CD4-positive, alpha-beta T cell treated with Interleukin-1 beta for 1 hour (primary cell): ENCODE data around the gene TPP1.

Experiments used
- DNase-seq, 2 donors: peaks; one replicate each; pipeline ENCODE4 v3.0.0-alpha.2; 2020 to 2022

Gene TPP1

DNA sequence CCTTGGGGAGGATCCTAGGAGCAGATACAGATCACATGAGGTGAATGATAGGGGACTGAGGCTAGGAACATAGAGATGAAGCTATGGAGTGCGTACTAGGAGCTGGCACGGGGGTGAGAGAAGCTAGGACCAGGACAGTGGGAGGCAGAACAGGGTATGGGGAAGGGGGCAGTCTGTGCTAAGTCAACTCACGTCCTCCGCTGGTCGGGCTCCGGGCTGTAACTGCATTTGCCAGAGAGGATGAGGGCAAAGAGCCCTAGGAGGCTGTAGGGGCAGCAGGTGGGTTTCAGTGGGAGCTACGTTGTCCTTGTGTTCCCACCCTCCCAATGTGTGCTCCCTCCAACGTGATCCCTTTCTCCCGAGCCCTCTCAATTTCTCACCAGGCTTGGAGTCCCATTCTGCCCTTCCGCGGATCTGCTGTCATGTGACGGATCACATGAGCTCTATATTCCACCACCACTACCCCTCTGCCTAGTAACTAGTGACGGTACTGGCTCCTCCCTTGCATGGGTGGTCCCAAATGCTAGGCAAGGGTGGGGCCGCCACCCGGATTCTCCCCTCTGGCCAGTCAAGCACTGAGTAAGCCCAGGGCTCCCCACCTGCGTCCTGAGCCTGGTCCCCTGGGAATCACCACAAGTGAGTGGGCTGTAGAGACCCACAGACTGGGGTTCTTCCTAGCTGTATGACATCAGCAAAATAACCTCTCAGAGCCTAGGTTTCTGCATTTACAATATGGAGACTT is at the start of gene TPP1:
TPP1 (minus strand) TSS at position 419 of the 742 bp plus-strand sequence; CDS start at position 397, 22 bp downstream.
- peak; percentile 92 to 93 for DNase-seq

GRCh38 chr11:6667733-6668374 is 48.6 kb upstream of the TPP1 start:
- DNase-seq = peak; percentile 52 to 79

DNA sequence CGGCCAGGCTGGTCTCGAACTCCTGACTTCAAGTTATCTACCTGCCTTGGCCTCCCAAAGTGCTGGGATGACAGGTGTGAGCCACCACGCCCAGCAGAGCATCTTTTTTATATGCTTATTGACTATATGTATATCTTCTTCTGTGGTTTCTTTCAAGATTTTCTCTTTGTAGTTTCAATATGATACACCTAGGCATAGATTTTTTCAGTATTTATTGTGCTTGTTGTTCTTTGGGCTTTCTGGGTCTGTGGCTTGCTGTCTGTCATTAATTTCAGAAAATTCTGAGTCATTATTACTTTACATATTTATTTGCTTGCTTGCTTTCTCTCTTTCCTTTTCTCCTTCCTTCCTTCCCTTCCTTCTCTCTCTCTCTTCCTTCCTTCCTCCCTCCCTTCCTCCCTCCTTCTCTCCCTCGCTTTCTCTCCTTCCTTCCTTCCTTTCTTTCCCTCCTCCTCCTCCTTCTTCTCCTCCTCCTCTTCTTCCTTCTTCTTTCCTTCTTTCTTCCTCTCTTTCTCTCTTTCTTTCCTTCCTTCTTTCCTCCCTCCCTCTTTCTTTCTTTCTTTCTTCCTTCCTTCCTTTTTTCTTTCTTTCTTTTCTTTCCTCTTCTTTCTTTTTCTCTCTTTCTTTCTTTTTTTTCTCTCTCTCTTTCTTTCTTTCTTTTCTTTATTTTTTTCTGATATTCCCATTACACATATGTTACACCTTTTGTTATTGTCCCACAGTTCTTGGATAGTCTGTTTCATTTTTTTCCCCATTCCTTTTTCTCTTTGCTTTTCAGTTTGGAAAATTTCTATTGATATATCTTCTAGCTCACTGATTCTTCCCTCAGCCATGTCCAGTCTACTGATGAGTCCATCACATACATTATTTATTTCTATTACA is 47.3 kb upstream of the TPP1 start:
- DNase-seq = no peak

- DNase-seq = no peak
These were observed 45.3 kb upstream of the TPP1 start for GRCh38 chr11:6664551-6664950.

DNA sequence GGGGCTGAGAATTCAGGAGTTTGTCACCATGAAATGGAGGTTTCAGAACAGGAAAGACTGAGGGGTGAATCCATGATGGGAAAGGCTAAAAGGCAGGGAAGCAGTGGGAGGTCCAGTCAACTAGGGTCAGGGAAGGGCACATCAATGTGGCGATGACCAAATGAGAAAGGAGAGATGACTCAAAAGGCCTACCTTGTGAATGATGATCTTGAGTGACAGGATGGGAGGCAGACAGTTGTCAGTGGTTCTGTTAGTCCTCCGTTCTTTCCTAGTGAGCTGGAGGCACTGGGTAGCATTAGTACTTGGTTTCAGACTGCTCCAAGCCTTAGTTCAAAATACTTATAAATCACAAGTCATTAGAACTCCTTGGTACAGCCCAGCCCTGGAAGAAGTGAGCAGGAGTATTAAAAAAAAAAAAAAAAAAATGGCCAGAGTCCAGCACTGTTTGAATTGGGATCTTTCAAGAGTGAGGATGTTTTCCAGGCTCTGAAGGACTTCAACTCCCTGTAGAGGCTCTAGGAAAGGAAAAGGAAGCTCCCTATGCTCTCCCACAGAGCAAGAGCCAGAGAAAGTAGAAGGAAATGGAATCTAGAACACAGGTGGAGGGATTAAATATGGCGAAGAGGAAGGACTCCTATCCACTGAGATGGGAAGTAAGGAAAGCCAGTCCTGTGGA is 44.7 kb upstream of the TPP1 start:
- no peak for DNase-seq

DNA sequence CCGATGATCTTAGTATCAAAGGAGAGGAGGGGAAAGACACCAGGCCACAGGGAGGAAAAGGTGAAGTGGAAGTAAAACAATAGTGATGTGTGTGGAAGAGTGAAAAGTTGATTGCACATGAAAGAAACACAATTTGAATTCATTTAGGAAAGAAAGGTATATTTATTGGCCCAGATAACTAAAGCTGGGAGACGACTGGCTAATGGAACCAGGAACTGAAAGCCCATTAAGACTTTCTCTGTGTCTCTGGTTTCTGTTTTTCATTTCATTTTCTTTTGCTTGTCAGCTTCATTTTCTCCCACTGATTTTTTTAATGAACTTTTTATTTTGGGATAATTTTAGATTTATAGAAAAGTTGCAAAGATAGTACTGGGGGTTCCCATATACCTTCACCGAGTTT is 41.5 kb upstream of the TPP1 start:
- DNase-seq = no peak

DNA sequence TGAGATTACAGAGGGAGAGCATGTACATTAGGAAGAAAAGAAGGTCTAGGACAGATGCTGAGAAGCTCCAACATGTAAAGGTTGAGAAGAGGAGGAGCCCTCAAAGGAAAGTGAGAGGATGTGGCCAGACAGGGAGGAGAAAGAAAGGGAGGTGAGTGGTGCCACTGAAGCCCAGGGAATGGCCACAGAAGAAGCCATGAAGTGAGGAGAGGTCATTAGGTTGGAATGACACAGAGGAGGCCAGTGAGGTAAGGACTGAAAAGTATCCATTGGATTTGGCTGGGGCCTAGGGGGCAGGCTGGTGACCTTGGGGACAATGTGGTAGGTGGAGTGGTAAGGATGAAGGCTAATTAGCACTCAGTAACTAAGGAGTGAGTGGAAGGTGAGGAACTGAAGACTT is 39.4 kb upstream of the TPP1 start:
- DNase-seq = no peak

DNA sequence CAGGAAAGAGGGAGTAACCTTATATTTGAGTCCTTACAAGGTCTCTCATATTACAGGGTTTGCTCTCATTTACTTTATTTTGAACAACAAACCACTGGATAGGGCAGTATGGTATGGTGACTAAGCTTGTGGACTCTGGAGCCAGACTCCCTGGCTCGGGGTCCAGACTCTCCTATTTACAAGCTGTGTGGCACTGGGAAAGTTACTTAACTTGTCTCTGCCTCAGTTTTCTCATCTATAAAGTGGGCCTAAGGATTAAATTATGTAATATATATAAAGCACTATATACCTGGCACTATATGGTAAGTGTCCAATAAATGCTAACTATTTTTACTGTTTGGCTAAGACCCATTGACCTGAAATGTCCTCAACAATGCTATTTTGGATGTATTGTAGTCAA is 38.1 kb upstream of the TPP1 start:
- no peak for DNase-seq

DNA sequence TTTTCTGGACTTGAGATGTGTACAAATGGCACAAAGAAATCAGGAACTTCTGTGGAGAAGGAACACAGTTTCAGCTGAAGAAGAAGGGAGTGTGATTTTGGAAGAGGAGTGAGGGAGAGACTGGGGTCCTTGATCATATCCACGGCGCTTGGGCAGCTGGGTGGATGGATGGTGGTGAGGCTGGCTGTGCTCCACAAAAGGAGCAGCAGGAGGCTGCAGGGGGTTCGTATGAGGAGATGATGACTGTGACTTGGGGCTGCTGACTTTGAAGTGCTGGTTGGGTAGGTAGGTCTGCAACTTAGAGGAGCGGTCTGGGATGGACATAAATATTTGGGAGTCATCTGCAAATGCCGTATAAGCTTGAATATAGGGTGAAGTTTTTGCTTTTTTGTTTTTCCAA is 37.7 kb upstream of the TPP1 start:
- no peak for DNase-seq

DNA sequence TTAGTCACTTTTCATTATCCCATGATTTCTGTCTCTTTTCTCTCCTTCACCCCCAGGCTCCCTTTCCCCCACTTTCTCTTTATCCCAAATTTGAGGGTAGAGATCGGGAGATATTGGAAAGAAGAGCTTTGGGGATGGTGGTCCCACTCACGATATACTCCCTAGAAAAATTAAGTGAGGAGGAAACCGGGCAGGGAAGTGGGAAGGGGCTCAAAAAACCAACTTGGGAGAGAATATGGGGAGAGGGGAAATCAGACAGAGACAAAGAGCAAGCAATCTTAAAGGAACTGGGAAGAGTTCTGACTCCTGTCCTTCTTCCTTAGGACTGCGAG is 37.3 kb upstream of the TPP1 start:
- no peak for DNase-seq

GRCh38 chr11:6655790-6656583 is 36.8 kb upstream of the TPP1 start, which contains the start of gene DCHS1:
DCHS1 (minus strand) TSS chr11:6655809; CDS start chr11:6641613, 14,196 bp downstream.
- DNase-seq = no peak

- peak; percentile 29 to 30 for DNase-seq
These were observed 36.0 kb upstream of the TPP1 start for GRCh38 chr11:6655020-6655789.

- no peak for DNase-seq
These were observed 35.2 kb upstream of the TPP1 start for GRCh38 chr11:6654281-6655019.

DNA sequence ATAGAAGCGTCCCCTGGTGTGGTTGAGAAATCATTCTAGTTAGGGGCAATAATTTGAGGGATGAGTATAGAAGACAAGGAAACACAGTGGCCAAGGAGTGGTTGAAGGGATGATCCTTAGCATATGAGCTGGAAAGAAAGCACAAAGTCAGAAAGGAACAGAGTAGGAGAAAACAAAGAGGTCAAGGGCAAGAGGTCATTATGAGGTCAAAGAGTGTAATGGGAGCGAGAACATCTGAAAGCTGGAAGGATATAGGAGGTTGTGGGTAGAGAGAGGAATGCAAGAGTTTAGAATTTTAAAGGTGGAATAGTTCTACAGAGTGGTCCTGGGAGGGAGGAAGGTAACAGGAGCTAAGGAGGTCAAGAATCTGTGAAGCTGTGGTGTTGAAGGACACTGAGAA is 34.4 kb upstream of the TPP1 start:
- no peak for DNase-seq

DNA sequence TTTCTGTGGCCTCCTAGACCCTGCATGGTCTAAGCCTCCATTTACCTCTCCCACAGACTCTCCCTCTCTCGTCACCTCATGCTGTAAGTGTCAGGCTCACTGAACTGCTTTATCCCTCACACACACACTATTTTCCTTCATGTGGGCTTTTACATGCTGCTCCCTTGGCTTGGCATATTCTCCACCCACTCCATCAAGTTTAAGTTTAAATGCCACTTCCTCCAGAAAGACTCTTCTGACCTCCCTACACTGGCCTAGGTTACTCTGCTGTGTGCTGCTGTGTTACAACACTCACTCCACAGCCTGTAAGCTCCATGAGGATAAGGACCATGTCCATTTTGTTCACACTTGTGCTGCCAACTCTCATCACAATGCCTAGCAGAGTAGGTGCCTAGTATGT is 33.9 kb upstream of the TPP1 start:
- DNase-seq = no peak

GRCh38 chr11:6652182-6652581 is 33.0 kb upstream of the TPP1 start:
- DNase-seq = no peak

DNA sequence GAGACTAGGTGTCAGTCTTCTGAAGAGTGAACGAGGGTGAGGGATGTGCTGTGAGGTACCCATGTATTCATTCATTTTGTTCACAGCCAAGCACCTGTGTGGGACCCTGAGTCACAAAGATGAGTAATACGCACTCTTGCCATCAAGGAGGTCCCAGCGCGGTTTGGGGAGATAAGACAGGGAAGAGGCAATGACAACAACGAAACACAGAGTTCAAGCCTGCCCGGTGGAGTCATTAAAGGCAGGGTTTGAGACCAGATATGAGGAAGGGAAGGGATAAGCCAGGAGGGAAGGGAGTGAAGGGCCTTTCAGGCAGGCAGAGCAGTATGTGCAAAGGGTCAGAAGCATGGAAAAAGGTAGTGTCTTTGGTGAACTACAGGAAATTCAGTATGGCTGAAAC is 31.8 kb upstream of the TPP1 start:
- DNase-seq = no peak

DNA sequence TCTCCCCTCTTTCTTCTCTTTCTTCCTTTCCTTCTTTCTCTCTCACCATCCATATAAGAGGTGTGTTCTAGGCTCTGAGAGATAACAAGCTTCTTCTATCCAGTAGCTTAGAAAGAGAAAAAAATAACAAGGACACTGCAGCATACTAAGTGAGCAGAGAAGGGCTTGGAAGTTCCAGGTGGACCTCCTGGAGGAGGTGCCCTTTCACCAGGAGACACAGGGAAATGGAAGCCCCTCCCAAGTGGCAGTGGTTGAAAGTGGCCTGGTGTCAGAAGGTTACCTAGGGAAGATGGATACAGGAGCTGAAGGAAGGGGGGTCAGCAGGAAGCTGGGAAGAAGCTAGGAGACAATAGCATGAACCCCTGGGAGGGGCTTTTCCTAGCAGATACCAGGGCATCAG is 30.9 kb upstream of the TPP1 start:
- no peak for DNase-seq

DNA sequence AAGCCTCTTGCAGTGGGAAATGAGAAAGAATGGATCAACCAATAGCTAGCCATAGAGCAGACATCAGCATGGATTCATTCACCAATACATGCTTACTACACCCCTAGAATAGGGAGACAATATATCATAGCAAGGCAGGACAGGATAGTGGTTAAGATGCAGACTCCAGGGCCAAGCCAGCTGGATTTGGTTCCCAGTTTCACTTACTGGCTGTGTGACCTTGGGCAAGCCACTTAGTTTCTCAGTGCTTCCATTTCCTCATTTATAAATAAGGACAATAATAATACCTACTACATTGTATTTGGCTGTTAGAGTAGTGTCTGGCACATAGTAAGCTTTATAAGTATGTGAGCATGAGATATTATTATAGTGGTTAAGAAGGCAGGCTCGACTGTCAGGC is 29.3 kb upstream of the TPP1 start:
- no peak for DNase-seq

DNA sequence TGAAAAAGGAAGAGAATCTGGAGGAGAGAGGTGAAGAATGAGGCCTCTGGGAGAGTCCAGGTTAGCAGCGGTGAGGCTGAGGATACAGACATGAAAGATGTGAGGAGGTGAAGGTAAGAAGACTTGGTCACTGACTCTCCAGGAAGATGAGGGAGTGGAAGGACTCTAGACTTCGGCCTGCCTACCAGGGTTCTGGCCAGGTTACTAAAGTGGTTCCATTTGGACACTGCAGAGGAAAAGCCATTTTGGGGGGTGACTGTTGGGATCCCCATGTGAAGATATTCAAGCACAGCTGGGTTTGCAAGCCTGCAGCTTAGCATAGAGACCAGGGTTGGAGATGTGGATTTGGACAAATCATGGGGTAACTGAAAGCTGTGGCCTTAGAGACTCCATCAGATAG is 28.6 kb upstream of the TPP1 start:
- DNase-seq = no peak
